Smooth muscle cell (in vitro differentiated cells): ENCODE measurements around the gene TIMP3. TPM values are rescaled to one million over a fixed set of nuclear protein-coding genes. Genes with fewer than 3 reads are reported as not detected.

Experiments
- DNase-seq: peaks from one replicate; lab custom pipeline; 2025; ENCODE audit not compliant: unreplicated experiment; lab: John Stamatoyannopoulos, UW
- H2AFZ ChIP-seq: fragments of 200-600 bp; sonication (generic); 2 replicates; pipeline ENCODE4 v1.6.0; 2016; ENCODE audit warnings: antibody characterized with exemption, low read depth, mild to moderate bottlenecking
- H3F3A ChIP-seq: fragments of 200-600 bp; sonication (generic); 2 replicates; pipeline ENCODE4 v1.6.0; 2017; ENCODE audit warnings: antibody characterized with exemption, low read depth
- H3K27ac ChIP-seq: fragments of 200-600 bp; sonication (generic); 2 replicates; pipeline ENCODE4 v1.5.1; 2016; ENCODE audit warnings: low read depth, mild to moderate bottlenecking
- H3K27me3 ChIP-seq: fragments of 200-600 bp; sonication (generic); 2 replicates; pipeline ENCODE4 v1.6.1; 2016; ENCODE audit warnings: low read depth, mild to moderate bottlenecking
- H3K36me3 ChIP-seq: fragments of 200-600 bp; sonication (generic); 2 replicates; pipeline ENCODE4 v1.5.1; 2016; ENCODE audit warnings: low read depth
- H3K4me1 ChIP-seq: fragments of 200-600 bp; sonication (generic); 2 replicates; pipeline ENCODE4 v1.5.1; 2016; ENCODE audit warnings: low read depth
- H3K4me2 ChIP-seq: fragments of 200-600 bp; sonication (generic); 2 replicates; pipeline ENCODE4 v1.6.0; 2016; ENCODE audit warnings: mild to moderate bottlenecking
- H3K4me3 ChIP-seq: fragments of 200-600 bp; sonication (generic); 2 replicates; pipeline ENCODE4 v1.5.1; 2016; ENCODE audit warnings: mild to moderate bottlenecking
- H3K79me2 ChIP-seq: fragments of 200-600 bp; sonication (generic); 2 replicates; pipeline ENCODE4 v1.6.0; 2016; ENCODE audit warnings: low read depth, mild to moderate bottlenecking
- H3K9ac ChIP-seq: fragments of 200-600 bp; sonication (generic); 2 replicates; pipeline ENCODE4 v1.6.0; 2016; ENCODE audit warnings: low read depth
- H3K9me3 ChIP-seq: fragments of 200-600 bp; sonication (generic); replicated peaks from 2 replicates; pipeline ENCODE4 v1.5.1; 2016; ENCODE audit warnings: low read depth
- H4K20me1 ChIP-seq: fragments of 200-600 bp; sonication (generic); 2 replicates; pipeline ENCODE4 v1.6.0; 2016; ENCODE audit warnings: low read depth
- CTCF ChIP-seq: fragments of 200-600 bp; sonication (generic); IDR thresholded peaks from 2 replicates; pipeline ENCODE4 v1.5.1; 2017; ENCODE audit warnings: borderline replicate concordance, mild to moderate bottlenecking, antibody characterized with exemption; ENCODE audit not compliant: insufficient read depth, poor library complexity, severe bottlenecking
- WGBS: methylation state at CpG from one replicate; pipeline ENCODE4 v1.1.7; 2016; ENCODE audit warnings: low lambda C conversion rate; 5-methylcytosine and 5-hydroxymethylcytosine counted together
- polyA plus RNA-seq: library from polyadenylated mRNA; unstranded; fragments of >200 nt; fragmentation: Nextera tagmentation; extraction: Ambion mirVana; gene quantifications from 2 replicates; pipeline ENCODE4 v1.2.1, GENCODE V29; 2016
- total RNA-seq: library from RNA; depleted of rRNA; stranded (reverse); fragments of >200 nt; gene quantifications from 2 replicates; pipeline ENCODE4 v1.2.3, GENCODE V29; 2014

The TIMP3 gene
- total and polyA plus RNA-seq, 2 experiments from 2014 or later = 3,210 to 3,942 TPM

- Histone ChIP-seq H2AFZ (no peak overlapping the region), H3K9me3 (no peaks in the 10 kb centered on the region), H3K4me1 (peaks cover 23% of the 10 kb centered on the region), H3K27ac (peak overlapping the region; percentile 76), H3K4me2 (peak overlapping the region; percentile 78), H4K20me1 (peaks cover 99% of the 10 kb centered on the region), H3F3A (peaks cover 88% of the 10 kb centered on the region), H3K36me3 (peaks cover 1% of the 10 kb centered on the region), H3K9ac (peak overlapping the region; percentile 4), H3K79me2 (peaks cover 98% of the 10 kb centered on the region), H3K4me3 (peak overlapping the region; percentile 33), H3K27me3 (no peaks in the 10 kb centered on the region)
- no peak for TF ChIP-seq CTCF
- no peak for DNase-seq
- WGBS = 70% methylated on average over 4 of the region's 4 CpGs
These were observed 6.5 kb downstream of the TIMP3 start for GRCh38 chr22:32808038-32808445.

GRCh38 chr22:32809786-32810554 lies 8.5 kb downstream of the TIMP3 start:
- no peak for DNase-seq
- H3K4me2 ChIP-seq = peak overlapping the region; percentile 78
- H3K27ac ChIP-seq = peak overlapping the region; percentile 76
- 50% methylated on average over 6 of the region's 6 CpGs for WGBS
- peaks cover 98% of the 10 kb centered on the region for H3K79me2 ChIP-seq
- H3K27me3 ChIP-seq = no peaks in the 10 kb centered on the region
- peaks cover 86% of the 10 kb centered on the region for H3F3A ChIP-seq
- H3K4me1 ChIP-seq = peaks cover 17% of the 10 kb centered on the region
- peak overlapping the region; percentile 4 for H3K9ac ChIP-seq
- H2AFZ ChIP-seq = no peak overlapping the region
- TF ChIP-seq CTCF = no peak
- peaks cover 7% of the 10 kb centered on the region for H3K36me3 ChIP-seq
- H3K9me3 ChIP-seq = no peaks in the 10 kb centered on the region
- peak overlapping the region; percentile 25 for H3K4me3 ChIP-seq
- peaks cover 99% of the 10 kb centered on the region for H4K20me1 ChIP-seq

- peak overlapping the region; percentile 78 for H3K4me2 ChIP-seq
These were observed 9.1 kb downstream of the TIMP3 start for GRCh38 chr22:32810555-32811133.

More at GRCh38 chr22:32810555-32811133, 9.1 kb downstream of the TIMP3 start:
- Histone ChIP-seq H2AFZ (no peak overlapping the region), H3K27me3 (no peaks in the 10 kb centered on the region), H3K9me3 (no peaks in the 10 kb centered on the region), H3K4me3 (no peak overlapping the region), H3K9ac (peak overlapping the region; percentile 7), H3K36me3 (peaks cover 7% of the 10 kb centered on the region), H3K4me1 (peaks cover 17% of the 10 kb centered on the region), H3K79me2 (peaks cover 98% of the 10 kb centered on the region), H4K20me1 (peaks cover 99% of the 10 kb centered on the region), H3K27ac (peak overlapping the region; percentile 76), H3F3A (peaks cover 87% of the 10 kb centered on the region)
- WGBS = 55% methylated on average over 6 of the region's 6 CpGs
- TF ChIP-seq CTCF = no peak
- no peak for DNase-seq
